8988T (cell line): ENCODE results near the gene LCE2B.
"Not testable (repeated sequence)": the region's sequence is repeated elsewhere in the genome, so short reads cannot be mapped to it uniquely, and the experiment has no call there.

Experiments
- DNase-seq: peaks from one replicate; pipeline ENCODE4 v3.0.0; 2011

The LCE2B gene, protein sequence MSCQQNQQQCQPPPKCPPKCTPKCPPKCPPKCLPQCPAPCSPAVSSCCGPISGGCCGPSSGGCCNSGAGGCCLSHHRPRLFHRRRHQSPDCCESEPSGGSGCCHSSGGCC

GRCh38 chr1:152685823-152686222, at the start of gene LCE2B:
Gene LCE2B, plus strand, starts transcription at chr1:152686123. Its CDS starts 721 bp downstream, at chr1:152686844.
- DNase-seq, result not testable (repeated sequence)

- no peak for DNase-seq
Measured at GRCh38 chr1:152640351-152640750, 45.6 kb upstream of the LCE2B start.

DNA sequence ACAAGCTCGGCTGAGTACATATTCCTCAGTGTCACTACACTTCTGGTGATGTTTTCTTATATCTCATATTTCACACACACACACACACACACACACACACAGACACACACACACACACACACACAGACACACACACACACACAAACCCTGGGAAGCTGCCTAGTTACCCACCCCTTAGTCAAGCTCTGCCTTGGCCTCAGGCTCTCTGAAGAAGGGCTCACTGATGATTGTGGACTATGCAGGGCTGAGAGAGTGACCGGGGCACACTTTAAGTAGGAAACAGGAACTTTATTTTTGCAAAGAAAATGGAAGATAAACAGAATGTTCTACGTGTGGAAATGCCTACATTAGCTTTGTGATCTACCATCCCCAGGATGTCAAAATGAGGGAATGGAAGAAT, 42.0 kb upstream of the LCE2B start:
- no peak for DNase-seq

DNA sequence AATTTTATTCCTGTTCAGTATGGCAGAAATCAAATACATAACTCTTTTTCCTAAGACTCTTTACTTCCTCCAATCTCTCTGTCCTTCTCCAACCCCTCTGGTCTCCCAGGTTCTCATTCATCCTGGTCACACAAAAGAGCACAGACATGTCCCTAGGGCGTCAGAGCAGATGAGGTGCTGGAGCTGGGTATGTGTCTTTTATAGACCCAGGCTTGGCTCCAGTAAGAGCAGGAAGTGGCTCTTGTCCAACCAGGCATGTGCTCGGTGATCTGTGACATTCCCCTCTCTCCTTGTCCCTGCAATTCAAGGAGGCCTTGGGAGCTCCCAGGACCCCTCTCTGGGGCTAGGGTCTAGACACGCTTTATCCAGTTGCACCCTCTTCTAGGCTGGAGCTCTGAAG, 40.8 kb upstream of the LCE2B start:
- DNase-seq, result no peak

DNA sequence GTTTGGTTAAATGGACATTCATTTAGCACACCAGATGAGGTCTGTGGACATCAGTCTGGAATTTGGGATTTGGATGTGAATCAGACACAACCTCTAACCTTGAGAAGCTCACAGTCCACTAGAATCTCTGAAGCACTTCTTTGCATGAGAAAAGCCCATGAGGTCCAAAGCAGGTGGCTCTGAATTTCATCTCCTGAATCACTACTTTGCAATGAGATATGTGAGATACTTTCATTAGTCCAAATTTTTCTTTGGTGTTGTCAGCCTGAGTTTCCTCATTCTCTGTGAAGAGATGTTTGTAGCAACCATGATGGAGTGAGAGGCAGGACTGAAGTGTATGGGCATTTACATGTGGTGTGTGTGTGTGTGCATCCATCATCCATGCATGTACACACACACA, 39.3 kb upstream of the LCE2B start:
- no peak for DNase-seq

DNA sequence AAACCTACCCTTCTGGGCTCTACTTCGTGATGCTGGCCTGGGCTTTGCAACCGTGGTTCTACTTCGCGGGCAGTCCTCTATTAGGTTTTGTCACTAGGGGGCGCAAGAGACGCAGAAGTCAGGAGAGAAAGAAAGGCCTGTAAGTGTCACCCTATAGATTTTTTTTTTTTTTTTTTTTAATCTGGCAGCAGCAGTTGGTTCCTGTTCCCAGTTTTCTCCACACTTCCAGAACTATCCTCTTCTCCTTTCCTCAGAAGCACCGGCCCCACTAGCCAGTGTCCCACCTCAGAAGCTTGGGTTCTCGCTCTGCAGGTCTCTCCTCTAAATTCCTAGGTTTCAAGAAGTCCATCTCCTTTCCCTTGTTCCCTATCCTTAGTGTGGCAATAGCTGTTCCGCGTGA, 31.8 kb upstream of the LCE2B start:
- no peak for DNase-seq

GRCh38 chr1:152656459-152656858, 29.5 kb upstream of the LCE2B start:
- DNase-seq, result no peak

- DNase-seq, result no peak
Measured at GRCh38 chr1:152657677-152658076, 28.2 kb upstream of the LCE2B start.

DNA sequence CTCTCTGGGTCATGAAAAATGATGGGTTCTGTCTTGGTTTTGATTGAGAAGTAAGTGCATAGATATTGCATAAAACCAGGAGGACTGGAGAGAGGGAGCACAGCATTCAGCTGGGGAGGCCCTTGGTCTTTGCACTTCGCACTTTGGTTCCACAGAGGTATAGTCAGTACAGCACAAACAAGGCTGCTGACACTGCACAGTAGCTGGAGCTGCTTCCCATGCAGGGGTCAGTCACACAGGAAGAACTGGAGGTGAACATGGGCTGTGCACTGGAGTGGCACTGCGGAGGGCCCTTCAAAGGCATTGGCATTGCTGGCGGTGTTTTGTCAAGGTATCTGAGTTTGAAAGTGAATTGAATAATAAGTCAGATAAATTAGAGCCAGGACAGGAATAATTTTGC, 27.3 kb upstream of the LCE2B start:
- DNase-seq, result no peak

DNA sequence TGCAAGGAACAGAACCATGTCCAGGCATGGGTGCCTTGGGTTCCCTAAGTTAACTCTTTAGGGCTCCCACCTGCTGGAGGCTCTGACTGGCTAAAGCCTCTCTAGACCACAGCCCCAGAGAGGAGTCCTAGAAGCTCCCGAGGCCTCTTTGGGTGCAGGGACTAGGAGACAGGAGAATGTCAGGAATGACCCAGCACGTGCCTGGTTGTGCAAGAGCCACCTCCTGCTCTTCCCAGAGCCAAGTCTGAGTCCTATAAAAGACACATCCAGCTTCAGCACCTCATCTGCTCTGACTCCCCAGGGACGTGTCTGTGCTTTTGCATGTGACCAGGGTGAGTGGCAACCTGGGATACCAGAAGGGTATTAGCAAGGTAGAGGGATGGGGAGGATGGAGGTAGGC, 22.8 kb upstream of the LCE2B start, which contains the start of gene LCE2D:
LCE2D (plus strand) TSS at position 283 of the 400 bp plus-strand sequence. CDS start 726 bp downstream, outside the sequence.
- no peak for DNase-seq

GRCh38 chr1:152666171-152666570, 19.8 kb upstream of the LCE2B start:
- DNase-seq, result not testable (repeated sequence)

DNA sequence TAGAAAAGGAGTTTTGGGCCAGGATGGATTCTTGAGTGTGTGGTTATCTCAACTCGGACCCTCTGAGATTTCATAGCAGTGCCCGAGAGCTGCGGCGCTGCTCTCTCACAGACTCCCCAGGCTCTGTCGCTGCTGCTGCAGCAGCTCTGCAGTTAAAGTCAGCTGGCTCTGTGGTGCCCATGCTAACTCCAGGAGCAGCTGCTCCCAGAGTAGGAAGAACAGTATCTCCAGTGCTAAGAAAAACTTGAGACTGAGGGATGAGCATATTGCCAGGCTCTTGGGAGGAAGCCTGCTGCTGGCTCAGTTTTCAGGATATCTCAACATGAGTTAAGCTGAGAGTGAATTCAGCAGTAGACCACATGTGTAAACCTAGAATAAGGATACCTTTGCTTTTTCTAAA, 18.3 kb upstream of the LCE2B start:
- DNase-seq, result no peak

DNA sequence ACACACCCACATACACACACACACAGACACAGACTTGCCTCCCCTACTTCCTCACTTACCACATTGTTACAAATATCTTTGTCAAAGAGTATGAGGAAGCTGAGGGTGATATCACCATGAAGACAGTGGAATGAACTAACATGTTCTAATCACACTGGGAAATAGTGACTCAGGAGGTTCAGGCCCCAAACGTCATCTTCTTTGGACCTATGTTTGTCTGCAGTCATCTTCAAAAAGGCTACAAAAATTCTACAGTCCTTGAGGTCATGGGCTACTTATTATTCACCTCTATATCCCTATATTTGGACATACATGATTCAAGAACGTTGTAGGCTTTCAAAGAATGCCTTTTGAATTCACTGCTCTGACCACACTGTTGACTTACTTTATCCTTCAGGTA, 12.9 kb upstream of the LCE2B start:
- no peak for DNase-seq

DNA sequence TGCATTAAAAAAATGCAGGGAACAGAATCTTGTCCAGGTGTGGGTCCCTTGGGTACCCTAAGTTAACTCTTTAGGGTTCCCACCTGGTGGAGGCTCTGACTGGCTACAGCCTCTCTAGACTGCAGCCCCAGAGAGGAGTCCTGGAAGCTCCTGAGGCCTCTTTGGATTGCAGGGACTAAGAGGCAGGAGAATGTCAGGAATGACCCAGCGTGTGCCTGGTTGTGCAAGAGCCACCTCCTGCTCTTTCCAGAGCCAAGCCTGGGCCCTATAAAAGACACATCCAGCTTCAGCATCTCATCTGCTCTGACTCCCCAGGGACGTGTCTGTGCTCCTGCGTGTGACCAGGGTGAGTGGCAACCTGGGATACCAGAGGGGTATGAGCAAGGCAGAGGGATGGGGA, 10.9 kb upstream of the LCE2B start, which contains the start of gene LCE2C:
LCE2C (plus strand) TSS at position 297 of the 400 bp plus-strand sequence. CDS start 737 bp downstream, outside the sequence.
- not testable (repeated sequence) for DNase-seq

- no peak for DNase-seq
Measured at GRCh38 chr1:152679459-152679858, 6.5 kb upstream of the LCE2B start.

- no peak for DNase-seq
Measured at GRCh38 chr1:152681616-152682015, 4.3 kb upstream of the LCE2B start.

- DNase-seq, result no peak
Measured at GRCh38 chr1:152683846-152684245, 2.1 kb upstream of the LCE2B start.

GRCh38 chr1:152697701-152698600, 12.0 kb downstream of the LCE2B start, which contains the start of gene LCE2A:
Gene LCE2A, plus strand, starts transcription at chr1:152698345. Its CDS starts 557 bp downstream, at chr1:152698902.
- no peak for DNase-seq

- DNase-seq, result no peak
Measured at GRCh38 chr1:152699746-152700145, 13.8 kb downstream of the LCE2B start.

GRCh38 chr1:152707860-152708259, 21.9 kb downstream of the LCE2B start, which contains the start of gene LCE4A:
Gene LCE4A, plus strand, starts transcription at chr1:152708160. Its CDS starts 916 bp downstream, at chr1:152709076.
- DNase-seq, result no peak

GRCh38 chr1:152718238-152718637, 32.3 kb downstream of the LCE2B start:
- no peak for DNase-seq

GRCh38 chr1:152725261-152725660, 39.3 kb downstream of the LCE2B start:
- no peak for DNase-seq

DNA sequence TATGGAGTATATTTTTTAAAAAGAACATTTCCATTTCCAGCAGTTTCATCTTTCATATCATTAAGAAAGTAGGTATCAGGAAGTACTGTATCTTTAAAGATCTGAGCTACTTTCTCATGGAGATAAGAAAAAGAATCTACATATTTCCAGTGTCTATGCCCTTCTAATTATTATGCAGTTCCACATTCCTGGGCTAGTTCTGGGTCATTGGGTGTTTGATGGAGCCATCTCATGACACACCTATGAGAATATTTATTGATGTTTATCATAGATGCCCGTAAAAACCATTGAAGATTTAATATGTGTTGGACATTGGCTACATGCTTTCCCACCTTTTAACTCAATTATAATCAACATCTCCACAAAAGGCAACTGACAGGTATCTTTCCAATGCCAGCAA, 43.1 kb downstream of the LCE2B start:
- DNase-seq, result no peak

GRCh38 chr1:152735648-152736047, 49.7 kb downstream of the LCE2B start:
- no peak for DNase-seq
